ENCODE results near the gene USP14. TPM values are rescaled to one million over a fixed set of nuclear protein-coding genes. Genes with fewer than 3 reads are reported as not detected.

USP14 gene
- total RNA-seq, 1 experiment from 2014 or later, result 95.2 TPM

DNA sequence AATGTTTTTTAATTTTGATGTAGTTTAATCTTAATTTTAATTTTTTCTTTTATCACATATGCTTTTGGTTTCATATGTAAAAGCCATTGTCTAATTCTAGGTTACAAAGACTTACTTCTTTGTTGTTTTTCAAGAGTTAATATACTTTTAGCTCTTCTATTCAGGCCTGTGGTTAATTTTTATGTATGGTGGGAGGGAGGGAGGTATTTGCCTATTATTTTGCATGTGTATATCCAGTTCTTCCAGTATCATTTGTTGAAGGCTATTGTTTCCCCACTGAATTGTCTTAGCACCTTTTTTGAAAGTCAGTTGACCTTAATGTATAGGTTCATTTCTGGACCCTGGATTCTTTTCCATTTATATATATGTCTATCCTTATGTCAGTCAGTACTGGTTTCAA lies 23.4 kb downstream of the USP14 start:
- intact Hi-C loops (cut with micrococcal nuclease; ENCODE audit: unreplicated experiment), result no loop called here
- BruUV-seq (replicated peaks), result TSS peak; percentile 6
- Histone ChIP-seq H3K9me3 (no peaks in the 10 kb centered on the region), H3K27me3 (replicated peaks; ENCODE audit: control insufficient read depth, insufficient read depth, low read length) (no peaks in the 10 kb centered on the region), H3K4me1 (no peaks in the 10 kb centered on the region), H3K4me3 (ENCODE audit: low read depth, low read length) (no peak overlapping the region), H3K36me3 (ENCODE audit: control insufficient read depth, insufficient read depth, low read length) (peaks cover 3% of the 10 kb centered on the region; the same call in 1 of the 2 replicates)
- TF ChIP-seq, protein P1, sequence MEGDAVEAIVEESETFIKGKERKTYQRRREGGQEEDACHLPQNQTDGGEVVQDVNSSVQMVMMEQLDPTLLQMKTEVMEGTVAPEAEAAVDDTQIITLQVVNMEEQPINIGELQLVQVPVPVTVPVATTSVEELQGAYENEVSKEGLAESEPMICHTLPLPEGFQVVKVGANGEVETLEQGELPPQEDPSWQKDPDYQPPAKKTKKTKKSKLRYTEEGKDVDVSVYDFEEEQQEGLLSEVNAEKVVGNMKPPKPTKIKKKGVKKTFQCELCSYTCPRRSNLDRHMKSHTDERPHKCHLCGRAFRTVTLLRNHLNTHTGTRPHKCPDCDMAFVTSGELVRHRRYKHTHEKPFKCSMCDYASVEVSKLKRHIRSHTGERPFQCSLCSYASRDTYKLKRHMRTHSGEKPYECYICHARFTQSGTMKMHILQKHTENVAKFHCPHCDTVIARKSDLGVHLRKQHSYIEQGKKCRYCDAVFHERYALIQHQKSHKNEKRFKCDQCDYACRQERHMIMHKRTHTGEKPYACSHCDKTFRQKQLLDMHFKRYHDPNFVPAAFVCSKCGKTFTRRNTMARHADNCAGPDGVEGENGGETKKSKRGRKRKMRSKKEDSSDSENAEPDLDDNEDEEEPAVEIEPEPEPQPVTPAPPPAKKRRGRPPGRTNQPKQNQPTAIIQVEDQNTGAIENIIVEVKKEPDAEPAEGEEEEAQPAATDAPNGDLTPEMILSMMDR (IDR thresholded peaks at IDR 0.05; ENCODE audit: insufficient read depth in 1 of 2, low read depth in 1 of 2, low read length in 1 of 2, severe bottlenecking in 1 of 2, unreplicated experiment in 1 of 2), result no peak
- ChIA-PET POLR2A (no interaction called here), CTCF (no interaction called here)
- no peak for DNase-seq
- no peaks in the 10 kb centered on the region for H3K9me3 Mint-ChIP-seq (ENCODE audit: unreplicated experiment)
- H3K36me3 Mint-ChIP-seq (ENCODE audit: insufficient read depth, unreplicated experiment), result peaks cover 59% of the 10 kb centered on the region
- H3K4me3 Mint-ChIP-seq (ENCODE audit: unreplicated experiment), result no peak overlapping the region
- H3K27me3 Mint-ChIP-seq (ENCODE audit: insufficient read depth, unreplicated experiment), result no peaks in the 10 kb centered on the region
- peaks cover 6% of the 10 kb centered on the region for H3K4me1 Mint-ChIP-seq (ENCODE audit: low read depth, unreplicated experiment)
- no peak overlapping the region for H3K27ac Mint-ChIP-seq (ENCODE audit: unreplicated experiment)

DNA sequence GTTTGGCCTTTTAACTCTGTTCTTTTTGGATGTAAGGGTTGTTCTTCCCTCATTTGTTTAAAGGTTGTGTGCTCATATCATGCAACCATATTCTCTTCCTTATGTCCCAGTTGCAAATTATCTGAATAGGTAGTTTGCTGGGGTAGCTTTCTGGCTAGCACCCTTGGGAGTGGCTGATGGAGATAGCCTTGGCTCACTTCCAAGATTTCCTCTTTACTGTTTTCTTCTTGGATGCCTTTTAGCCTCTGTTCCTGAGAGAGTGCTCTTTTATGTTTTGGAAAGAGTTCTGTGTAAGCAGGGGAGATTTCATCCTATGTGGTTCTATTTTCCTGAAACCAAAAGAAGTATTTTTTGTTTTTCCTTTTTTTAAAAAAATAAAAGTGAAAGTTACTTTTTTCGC lies 25.4 kb downstream of the USP14 start:
- no TSS peak for BruUV-seq (replicated peaks)

DNA sequence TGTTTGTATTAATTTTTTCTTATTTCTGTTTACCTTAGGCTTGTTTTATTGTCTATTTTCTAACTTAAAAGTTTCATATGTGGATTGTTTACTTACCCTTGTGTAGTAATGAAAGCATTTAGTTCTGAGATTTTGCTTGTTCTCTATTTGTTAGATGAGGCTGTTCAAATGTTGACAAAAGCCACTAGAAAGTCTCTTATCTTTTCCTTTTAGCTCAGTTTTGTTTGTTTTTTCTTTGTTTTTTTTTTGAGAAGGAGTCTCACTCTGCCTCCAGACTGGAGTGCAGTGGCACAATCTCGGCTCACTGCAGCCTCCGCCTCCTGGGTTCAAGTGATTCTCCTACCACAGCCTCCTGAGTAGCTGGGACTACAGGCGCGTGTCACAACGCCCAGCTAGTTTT lies 30.9 kb downstream of the USP14 start:
- intact Hi-C loops (cut with micrococcal nuclease; ENCODE audit: unreplicated experiment), result no loop called here
- no peaks in the 10 kb centered on the region for H3K27me3 Mint-ChIP-seq (ENCODE audit: insufficient read depth, unreplicated experiment)
- DNase-seq, result peak in 1 of 2 experiments; percentile 31
- ChIA-PET POLR2A (interaction anchor here (0.6 to 1.0 kb wide), 3 partner anchors 11 to 581 kb away, joined by 3 to 5 read pairs (median 4); partner anchors contain the start of gene THOC1), CTCF (no interaction called here)
- Histone ChIP-seq H3K27me3 (replicated peaks; ENCODE audit: control insufficient read depth, insufficient read depth, low read length) (no peaks in the 10 kb centered on the region), H3K4me1 (peaks cover 10% of the 10 kb centered on the region; the same call in 1 of the 2 replicates), H3K4me3 (ENCODE audit: low read depth, low read length) (no peak overlapping the region), H3K9me3 (no peaks in the 10 kb centered on the region), H3K36me3 (ENCODE audit: control insufficient read depth, insufficient read depth, low read length) (no peaks in the 10 kb centered on the region; the same call in 1 of the 2 replicates)
- TF ChIP-seq, protein P1 (IDR thresholded peaks at IDR 0.05; ENCODE audit: insufficient read depth in 1 of 2, low read depth in 1 of 2, low read length in 1 of 2, severe bottlenecking in 1 of 2, unreplicated experiment in 1 of 2), result no peak
- no peaks in the 10 kb centered on the region for H3K9me3 Mint-ChIP-seq (ENCODE audit: unreplicated experiment)
- no peak overlapping the region for H3K4me3 Mint-ChIP-seq (ENCODE audit: unreplicated experiment)
- H3K27ac Mint-ChIP-seq (ENCODE audit: unreplicated experiment), result no peak overlapping the region
- no TSS peak for BruUV-seq (replicated peaks)
- H3K36me3 Mint-ChIP-seq (ENCODE audit: insufficient read depth, unreplicated experiment), result peaks cover 51% of the 10 kb centered on the region
- peaks cover 20% of the 10 kb centered on the region for H3K4me1 Mint-ChIP-seq (ENCODE audit: low read depth, unreplicated experiment)

More for the DNA sequence above, 25.4 kb downstream of the USP14 start:
- peaks cover 2% of the 10 kb centered on the region; the same call in 1 of the 2 replicates for H3K4me1 ChIP-seq
- H3K36me3 Mint-ChIP-seq (ENCODE audit: insufficient read depth, unreplicated experiment), result peaks cover 63% of the 10 kb centered on the region
- no peaks in the 10 kb centered on the region for H3K9me3 Mint-ChIP-seq (ENCODE audit: unreplicated experiment)
- DNase-seq, result no peak
- TF ChIP-seq, protein P1 (IDR thresholded peaks at IDR 0.05; ENCODE audit: insufficient read depth in 1 of 2, low read depth in 1 of 2, low read length in 1 of 2, severe bottlenecking in 1 of 2, unreplicated experiment in 1 of 2), result no peak
- peaks cover 1% of the 10 kb centered on the region; the same call in 1 of the 2 replicates for H3K36me3 ChIP-seq (ENCODE audit: control insufficient read depth, insufficient read depth, low read length)
- peaks cover 1% of the 10 kb centered on the region for H3K4me1 Mint-ChIP-seq (ENCODE audit: low read depth, unreplicated experiment)
- no peaks in the 10 kb centered on the region for H3K9me3 ChIP-seq
- H3K27me3 ChIP-seq (replicated peaks; ENCODE audit: control insufficient read depth, insufficient read depth, low read length), result no peaks in the 10 kb centered on the region
- no peak overlapping the region for H3K4me3 Mint-ChIP-seq (ENCODE audit: unreplicated experiment)
- POLR2A ChIA-PET, result no interaction called here
- H3K4me3 ChIP-seq (ENCODE audit: low read depth, low read length), result no peak overlapping the region
- H3K27me3 Mint-ChIP-seq (ENCODE audit: insufficient read depth, unreplicated experiment), result no peaks in the 10 kb centered on the region
- H3K27ac Mint-ChIP-seq (ENCODE audit: unreplicated experiment), result no peak overlapping the region
- intact Hi-C loops (cut with micrococcal nuclease; ENCODE audit: unreplicated experiment), result no loop called here
- CTCF ChIA-PET, result no interaction called here

Measured in Caco-2 (cell line).